SK-N-SH (cell line): ENCODE results near the gene TMEM214. TPM values are rescaled to one million over a fixed set of nuclear protein-coding genes. Genes with fewer than 3 reads are reported as not detected.

Experiments
- CTCF ChIA-PET: fragments of 300-600, 350-600 bp; formaldehyde crosslinking; extraction: SDS; loops from one replicate; lab custom pipeline; 2021; lab: Yijun Ruan, JAX
- POLR2A ChIA-PET: fragments of 350-600 bp; sonication (Branson Sonifier 250); formaldehyde crosslinking; extraction: SDS; loops from one replicate; lab custom pipeline; 2020; ENCODE audit warnings: antibody characterized with exemption, inconsistent platforms; lab: Yijun Ruan, JAX
- DNase-seq: peaks from one replicate; pipeline ENCODE4 v3.0.0; 2012
- H2AFZ ChIP-seq: fragments of 200-600 bp; sonication (generic); 2 replicates; pipeline ENCODE4 v1.8.1; 2016; ENCODE audit warnings: antibody characterized with exemption, mild to moderate bottlenecking, low read depth
- H3F3A ChIP-seq: fragments of 200-600 bp; sonication (generic); replicated peaks from 2 replicates; pipeline ENCODE3; 2016; ENCODE audit warnings: antibody characterized with exemption, mild to moderate bottlenecking; ENCODE audit not compliant: insufficient read depth
- H3K27ac ChIP-seq, 2 experiments: fragments of 200-500 bp in 1 of 2; fragments of 200-600 bp in 1 of 2; sonication (Bioruptor generic) in 1 of 2; sonication (generic), shearing (Covaris generic) in 1 of 2; 2 replicates each; pipeline versions ENCODE4 v1.5.1 to v1.6.1; 2014 to 2016; ENCODE audit warnings: low read depth in 2 of 2, inconsistent platforms in 1 of 2, low read length in 1 of 2, mild to moderate bottlenecking in 1 of 2, mixed read lengths in 1 of 2
- H3K27me3 ChIP-seq: fragments of 200-600 bp; sonication (generic), shearing (Covaris generic); 2 replicates; pipeline ENCODE4 v1.6.1; 2016; ENCODE audit warnings: mixed run types; ENCODE audit not compliant: insufficient read depth
- H3K36me3 ChIP-seq, 2 experiments: fragments of 200-500 bp in 1 of 2; fragments of 200-600 bp in 1 of 2; sonication (Bioruptor generic) in 1 of 2; sonication (generic) in 1 of 2; replicated peaks in 1 of 2; 2 replicates each; pipeline versions ENCODE3 to v1.5.1; 2014 to 2016; ENCODE audit warnings: low read length in 1 of 2, mild to moderate bottlenecking in 1 of 2; ENCODE audit not compliant: insufficient read depth in 2 of 2, control insufficient read depth in 1 of 2
- H3K4me1 ChIP-seq, 2 experiments: fragments of 200-500 bp in 1 of 2; fragments of 200-600 bp in 1 of 2; sonication (Bioruptor generic) in 1 of 2; sonication (generic), shearing (Covaris generic) in 1 of 2; 2 replicates each; pipeline versions ENCODE4 v1.5.1 to v1.6.1; 2014 to 2016; ENCODE audit warnings: low read depth in 1 of 2, low read length in 1 of 2, mixed run types in 1 of 2; ENCODE audit not compliant: insufficient read depth in 2 of 2, control insufficient read depth in 1 of 2
- H3K4me2 ChIP-seq: fragments of 200-600 bp; sonication (generic), shearing (Covaris generic); 2 replicates; pipeline ENCODE4 v1.6.1; 2017; ENCODE audit warnings: mixed run types
- H3K4me3 ChIP-seq, 2 experiments: fragments of 200-500 bp in 1 of 2; fragments of 200-600 bp in 1 of 2; sonication (Bioruptor generic) in 1 of 2; sonication (generic), shearing (Covaris generic) in 1 of 2; 2 replicates each; pipeline versions ENCODE4 v1.5.1 to v1.8.1; 2014 to 2016; ENCODE audit warnings: low read depth in 2 of 2, inconsistent platforms in 1 of 2, low read length in 1 of 2, mild to moderate bottlenecking in 1 of 2, mixed read lengths in 1 of 2, moderate library complexity in 1 of 2
- H3K79me2 ChIP-seq: fragments of 200-600 bp; sonication (generic); 2 replicates; pipeline ENCODE4 v1.8.1; 2017; ENCODE audit warnings: mild to moderate bottlenecking; ENCODE audit not compliant: insufficient read depth
- H3K9ac ChIP-seq: fragments of 200-600 bp; sonication (generic); 2 replicates; pipeline ENCODE4 v1.6.1; 2017; ENCODE audit warnings: mixed run types
- H3K9me2 ChIP-seq: fragments of 200-600 bp; sonication (generic); 2 replicates; pipeline ENCODE4 v1.6.1; 2017; ENCODE audit warnings: mixed run types
- H3K9me3 ChIP-seq: fragments of 200-600 bp; sonication (generic); 2 replicates; pipeline ENCODE4 v1.6.1; 2017; ENCODE audit warnings: mixed run types, mild to moderate bottlenecking, moderate library complexity
- H4K20me1 ChIP-seq: fragments of 200-600 bp; sonication (generic); 2 replicates; pipeline ENCODE4 v1.6.1; 2017; ENCODE audit warnings: mild to moderate bottlenecking, mixed run types; ENCODE audit not compliant: insufficient read depth
- ELF1 ChIP-seq: IDR thresholded peaks from 2 replicates; pipeline ENCODE4 v1.4.0; 2012
- EP300 ChIP-seq, 2 experiments: IDR thresholded peaks; 2 replicates each; pipeline versions ENCODE4 v1.4.0 to v1.6.1; 2012; ENCODE audit warnings: borderline replicate concordance in 1 of 2, low read depth in 1 of 2, low read length in 1 of 2
- FOSL2 ChIP-seq: IDR thresholded peaks from 2 replicates; pipeline ENCODE4 v1.4.0; 2012; ENCODE audit warnings: low read depth, mild to moderate bottlenecking, moderate library complexity, borderline replicate concordance
- GABPA ChIP-seq: IDR thresholded peaks from 2 replicates; pipeline ENCODE4 v1.4.0; 2012; ENCODE audit warnings: low read depth, mild to moderate bottlenecking
- GATA2 ChIP-seq: sonication (generic); formaldehyde crosslinking; IDR thresholded peaks from 2 replicates; pipeline ENCODE4 v1.5.0; 2020; ENCODE audit warnings: mild to moderate bottlenecking, missing genetic modification reagents
- JUND ChIP-seq: IDR thresholded peaks from 2 replicates; pipeline ENCODE4 v1.4.0; 2012
- MXI1 ChIP-seq: IDR thresholded peaks from 2 replicates; pipeline ENCODE4 v1.6.1; 2012; ENCODE audit warnings: mild to moderate bottlenecking, low read depth, low read length, improper control_type of control experiment
- NFIC ChIP-seq: IDR thresholded peaks from 2 replicates; pipeline ENCODE4 v1.4.0; 2012; ENCODE audit warnings: borderline replicate concordance
- NRF1 ChIP-seq: IDR thresholded peaks from 2 replicates; pipeline ENCODE4 v1.6.1; 2012; ENCODE audit warnings: low read depth, mild to moderate bottlenecking, low read length
- POLR2AphosphoS5 ChIP-seq: IDR thresholded peaks from 2 replicates; pipeline ENCODE4 v1.6.1; 2012; ENCODE audit warnings: low read depth, low read length
- REST ChIP-seq: IDR thresholded peaks from 2 replicates; pipeline ENCODE4 v1.6.1; 2012; ENCODE audit warnings: mild to moderate bottlenecking, low read depth, low read length, moderate library complexity
- RXRA ChIP-seq: IDR thresholded peaks from 2 replicates; pipeline ENCODE4 v1.4.0; 2012; ENCODE audit warnings: low read depth, mild to moderate bottlenecking, borderline replicate concordance
- SIN3A ChIP-seq: IDR thresholded peaks from 2 replicates; pipeline ENCODE4 v1.6.1; 2012; ENCODE audit warnings: low read depth, mild to moderate bottlenecking, low read length, moderate library complexity, borderline replicate concordance
- SMC3 ChIP-seq: IDR thresholded peaks from 2 replicates; pipeline ENCODE4 v1.6.1; 2012; ENCODE audit warnings: low read depth, low read length, improper control_type of control experiment
- TAF1 ChIP-seq: IDR thresholded peaks from 2 replicates; pipeline ENCODE4 v1.6.1; 2012; ENCODE audit warnings: low read depth, mild to moderate bottlenecking, low read length, moderate library complexity, borderline replicate concordance
- TEAD4 ChIP-seq: IDR thresholded peaks from 2 replicates; pipeline ENCODE4 v1.4.0; 2012; ENCODE audit warnings: mild to moderate bottlenecking, borderline replicate concordance; ENCODE audit not compliant: insufficient read depth
- USF1 ChIP-seq: IDR thresholded peaks from 2 replicates; pipeline ENCODE4 v1.4.0; 2012; ENCODE audit warnings: low read depth, borderline replicate concordance
- USF2 ChIP-seq: fragments of 150-350 bp; IDR thresholded peaks from 2 replicates; pipeline ENCODE4 v1.6.1; 2017; ENCODE audit warnings: antibody characterized with exemption, low read length, low read depth, borderline replicate concordance
- YY1 ChIP-seq: IDR thresholded peaks from 2 replicates; pipeline ENCODE4 v1.4.0; 2012; ENCODE audit warnings: low read depth, mild to moderate bottlenecking
- WGBS: methylation state at CpG from one replicate; pipeline ENCODE4 v1.1.6; 2017; ENCODE audit warnings: low lambda C conversion rate; 5-methylcytosine and 5-hydroxymethylcytosine counted together
- polyA plus RNA-seq, 3 experiments: library from polyadenylated mRNA; depleted of rRNA; stranded (reverse); fragments of >200 nt; gene quantifications; 2 replicates each; pipeline ENCODE4 v1.2.3, GENCODE V29; 2012
- TF ChIP-seq, protein P1 (sequence below): fragments of 200-600 bp; sonication (generic); IDR thresholded peaks from 2 replicates; pipeline ENCODE4 v1.6.1; 2017; ENCODE audit warnings: antibody characterized with exemption, mild to moderate bottlenecking, moderate library complexity

TMEM214 gene
- polyA plus RNA-seq, 1 of the 3 experiments (the other 2 are of a cell fraction): 69.4 TPM

- TF ChIP-seq SIN3A (peak; percentile 59; the same call in 1 of the 2 replicates), YY1 (peak; percentile 15; the same call in 1 of the 2 replicates), JUND (no peak), NFIC (0 out of 2 replicates have a peak, but pooled peaks have one; percentile 14), SMC3 (no peak), MXI1 (peak; percentile 77), USF2 (0 out of 2 replicates have a peak, but pooled peaks have one; percentile 6), GATA2 (peak; percentile 94), TEAD4 (peak; percentile 73; the same call in 1 of the 2 replicates), RXRA (no peak; the same call in 1 of the 2 replicates), GABPA (no peak; the same call in 1 of the 2 replicates), NRF1 (no peak), TAF1 (peak; percentile 80; the same call in 1 of the 2 replicates)
Observed at GRCh38 chr2:27050281-27050995, 17.7 kb downstream of the TMEM214 start (continued).

DNA sequence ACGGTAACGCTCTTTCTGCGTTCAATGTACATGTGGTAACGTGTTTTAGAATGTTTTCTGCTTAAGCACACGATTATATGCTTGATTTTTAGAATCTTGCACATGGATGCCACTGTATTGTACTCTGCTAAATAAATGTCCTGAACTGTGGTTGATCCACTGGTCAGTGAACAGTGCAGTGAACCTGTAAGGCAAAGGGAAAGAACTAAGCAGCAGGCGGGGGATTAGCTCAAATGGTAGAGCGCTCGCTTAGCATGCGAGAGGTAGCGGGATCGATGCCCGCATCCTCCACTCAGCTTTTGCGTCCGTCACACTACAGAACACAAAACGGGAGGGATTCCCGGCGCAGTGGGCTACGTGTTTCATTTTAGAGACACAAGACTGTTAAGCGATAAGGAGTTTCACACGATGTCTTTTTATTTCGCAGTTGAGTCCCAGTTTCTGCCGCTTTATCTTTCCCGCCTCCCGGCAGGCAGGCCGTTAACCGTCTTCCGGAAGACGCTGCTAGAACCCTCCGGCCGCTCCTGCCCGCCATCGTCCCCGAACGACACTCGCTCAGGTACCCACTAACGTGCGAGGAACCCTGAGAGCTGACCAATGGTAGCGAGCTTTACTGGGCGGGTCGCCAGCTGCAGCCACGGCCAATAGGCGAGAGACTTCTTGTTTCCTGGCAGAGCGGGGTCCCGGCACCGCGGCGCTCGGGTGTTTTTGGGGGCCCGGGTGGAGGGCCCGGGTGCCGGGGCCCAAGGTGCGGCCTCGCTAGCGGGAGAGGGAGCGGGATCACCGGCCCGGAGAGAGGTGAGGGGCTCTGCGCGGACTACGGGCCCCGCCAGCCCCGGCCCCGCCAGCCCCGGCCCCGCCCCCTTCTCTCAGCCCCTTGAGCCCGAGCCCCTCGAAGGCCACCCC is 18.5 kb downstream of the TMEM214 start, which contains the start of gene AGBL5:
Gene AGBL5, plus strand, starts transcription at position 673 of the 906 bp plus-strand sequence. CDS start 1,291 bp downstream, outside the sequence.
- no peaks in the 10 kb centered on the region for H3K9me3 ChIP-seq
- H3K9ac ChIP-seq: peak within 1 kb of the TSS; percentile 76
- H3K27me3 ChIP-seq: no peaks in the 10 kb centered on the region
- H4K20me1 ChIP-seq: no peaks in the 10 kb centered on the region
- peaks cover 32% of the 10 kb centered on the region for H3F3A ChIP-seq
- peak within 1 kb of the TSS; percentile 71 for H2AFZ ChIP-seq
- peaks cover 13 to 31% of the 10 kb centered on the region in 2 experiments for H3K36me3 ChIP-seq
- peak within 1 kb of the TSS; percentile 86 to 89 for H3K4me3 ChIP-seq
- peak within 1 kb of the TSS; percentile 98 for H3K4me2 ChIP-seq
- H3K27ac ChIP-seq: peak within 1 kb of the TSS; percentile 81 to 98
- H3K79me2 ChIP-seq: no peaks in the 10 kb centered on the region
- ChIA-PET CTCF (interaction anchor here (0.6 to 13.5 kb wide), 21 partner anchors 9 to 287 kb away, joined by 3 to 216 read pairs (median 5); partner anchors contain the start of genes ABHD1, EMILIN1, KHK and OST4), POLR2A (interaction anchor here (0.6 to 4.8 kb wide), 17 partner anchors 8 to 202 kb away, joined by 3 to 80 read pairs (median 8); partner anchors contain the start of genes EMILIN1, KHK, OST4 and TMEM214)
- under 1% methylated on average over 56 of the region's 67 CpGs for WGBS
- H3K4me1 ChIP-seq: peaks cover 10 to 15% of the 10 kb centered on the region in 2 experiments; a peak in 2 of 4 replicates
- H3K9me2 ChIP-seq: no peaks in the 10 kb centered on the region
- DNase-seq: peak; percentile 100
- TF ChIP-seq EP300 (IDR thresholded peaks at IDR 0.05; ENCODE audit: borderline replicate concordance in 1 of 2, low read depth in 1 of 2, low read length in 1 of 2) (0 out of 4 replicates have a peak, but pooled peaks of 1 of the 2 experiments have one; percentile 14), ELF1 (peak; percentile 63; the same call in 1 of the 2 replicates), TAF1 (no peak), POLR2AphosphoS5 (peak; percentile 57), REST (peak; percentile 11; the same call in 1 of the 2 replicates), TEAD4 (peak; percentile 87), NFIC (no peak), GATA2 (no peak), USF1 (0 out of 2 replicates have a peak, but pooled peaks have one; percentile 6), SIN3A (no peak), FOSL2 (peak; percentile 78; the same call in 1 of the 2 replicates)
- TF ChIP-seq, protein P1, sequence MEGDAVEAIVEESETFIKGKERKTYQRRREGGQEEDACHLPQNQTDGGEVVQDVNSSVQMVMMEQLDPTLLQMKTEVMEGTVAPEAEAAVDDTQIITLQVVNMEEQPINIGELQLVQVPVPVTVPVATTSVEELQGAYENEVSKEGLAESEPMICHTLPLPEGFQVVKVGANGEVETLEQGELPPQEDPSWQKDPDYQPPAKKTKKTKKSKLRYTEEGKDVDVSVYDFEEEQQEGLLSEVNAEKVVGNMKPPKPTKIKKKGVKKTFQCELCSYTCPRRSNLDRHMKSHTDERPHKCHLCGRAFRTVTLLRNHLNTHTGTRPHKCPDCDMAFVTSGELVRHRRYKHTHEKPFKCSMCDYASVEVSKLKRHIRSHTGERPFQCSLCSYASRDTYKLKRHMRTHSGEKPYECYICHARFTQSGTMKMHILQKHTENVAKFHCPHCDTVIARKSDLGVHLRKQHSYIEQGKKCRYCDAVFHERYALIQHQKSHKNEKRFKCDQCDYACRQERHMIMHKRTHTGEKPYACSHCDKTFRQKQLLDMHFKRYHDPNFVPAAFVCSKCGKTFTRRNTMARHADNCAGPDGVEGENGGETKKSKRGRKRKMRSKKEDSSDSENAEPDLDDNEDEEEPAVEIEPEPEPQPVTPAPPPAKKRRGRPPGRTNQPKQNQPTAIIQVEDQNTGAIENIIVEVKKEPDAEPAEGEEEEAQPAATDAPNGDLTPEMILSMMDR: no peak
